Measurements from ENCODE around the gene GABRB2.

GABRB2 gene

GRCh38 chr5:161382685-161383084 is 163.8 kb downstream of the GABRB2 start:
- TF ChIP-seq CTCF (IDR thresholded peaks at IDR 0.05; ENCODE audit: borderline replicate concordance, insufficient read depth, low read depth, low read length): no peak
- no peak overlapping the region for H3K4me3 ChIP-seq (ENCODE audit: low read depth, low read length)

GRCh38 chr5:161380486-161380885 is 166.0 kb downstream of the GABRB2 start:
- H3K4me3 ChIP-seq (ENCODE audit: low read depth, low read length): no peak overlapping the region
- TF ChIP-seq CTCF (IDR thresholded peaks at IDR 0.05; ENCODE audit: borderline replicate concordance, insufficient read depth, low read depth, low read length): no peak

DNA sequence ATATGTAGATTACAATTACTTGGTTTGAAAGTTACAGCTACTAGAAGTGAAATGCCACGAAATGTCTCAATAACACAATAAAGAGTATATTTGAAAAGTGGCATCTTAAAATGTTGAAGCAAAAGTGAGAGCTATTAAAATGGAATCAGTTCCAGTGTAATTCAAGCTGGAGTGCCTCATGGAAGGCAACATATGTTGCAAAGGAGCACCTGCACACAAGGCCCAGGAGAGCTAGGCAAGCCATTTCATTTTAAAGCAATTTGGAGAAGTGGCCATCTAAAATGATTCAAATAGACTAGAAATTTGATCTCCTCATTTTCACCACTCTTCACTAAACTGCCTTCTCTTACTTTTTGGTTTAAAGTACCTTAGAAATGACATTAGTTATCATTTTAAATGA is 167.8 kb downstream of the GABRB2 start:
- no peak for TF ChIP-seq CTCF (IDR thresholded peaks at IDR 0.05; ENCODE audit: borderline replicate concordance, insufficient read depth, low read depth, low read length)
- no peak overlapping the region for H3K4me3 ChIP-seq (ENCODE audit: low read depth, low read length)

DNA sequence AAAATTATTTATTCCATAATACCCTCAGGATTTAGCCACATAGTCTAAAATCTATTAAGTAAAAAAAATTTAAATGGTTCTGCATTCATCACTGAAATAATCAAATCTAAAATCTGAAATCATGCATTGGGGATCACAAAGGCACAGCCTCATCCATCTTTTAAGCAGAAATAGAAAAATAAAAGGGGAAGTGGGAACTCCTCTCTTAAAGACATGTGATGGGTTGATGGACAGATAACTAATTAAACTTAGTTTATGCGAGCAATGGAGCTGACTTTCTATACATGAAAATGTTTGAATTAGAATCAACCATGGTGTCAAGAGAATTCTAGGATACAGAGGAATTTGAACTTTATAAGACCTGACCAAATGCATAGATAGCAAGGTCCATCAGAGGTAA is 170.5 kb downstream of the GABRB2 start:
- TF ChIP-seq CTCF (IDR thresholded peaks at IDR 0.05; ENCODE audit: borderline replicate concordance, insufficient read depth, low read depth, low read length): no peak
- H3K4me3 ChIP-seq (ENCODE audit: low read depth, low read length): no peak overlapping the region

DNA sequence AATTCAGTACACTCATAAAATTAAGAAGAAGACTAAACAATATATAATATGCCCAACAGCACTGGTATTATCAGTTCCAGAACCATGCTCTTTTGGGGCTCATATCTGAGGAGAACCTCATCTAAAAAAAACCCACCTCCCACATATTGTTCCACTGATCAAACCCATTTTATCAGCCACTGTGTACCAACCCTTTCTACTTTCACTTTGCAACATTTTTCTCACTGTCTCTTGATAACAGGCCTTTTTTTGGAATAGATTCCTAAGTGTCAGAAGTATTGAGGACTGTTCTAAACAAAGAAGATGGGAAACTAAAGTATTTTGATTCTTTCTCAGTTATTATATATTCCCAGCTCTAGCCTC is 173.2 kb downstream of the GABRB2 start:
- no peak for TF ChIP-seq CTCF (IDR thresholded peaks at IDR 0.05; ENCODE audit: borderline replicate concordance, insufficient read depth, low read depth, low read length)

GRCh38 chr5:161372682-161373344 is 173.7 kb downstream of the GABRB2 start:
- H3K4me3 ChIP-seq (ENCODE audit: low read depth, low read length): no peak overlapping the region
- no peak for TF ChIP-seq CTCF (IDR thresholded peaks at IDR 0.05; ENCODE audit: borderline replicate concordance, insufficient read depth, low read depth, low read length)

More for the DNA sequence above, 173.2 kb downstream of the GABRB2 start:
- no peak overlapping the region for H3K4me3 ChIP-seq (ENCODE audit: low read depth, low read length)

GRCh38 chr5:161369022-161369421 is 177.5 kb downstream of the GABRB2 start:
- no peak for TF ChIP-seq CTCF (IDR thresholded peaks at IDR 0.05; ENCODE audit: borderline replicate concordance, insufficient read depth, low read depth, low read length)
- no peak overlapping the region for H3K4me3 ChIP-seq (ENCODE audit: low read depth, low read length)

Data from GM12875 (cell line).